Activated T-helper 17 cell treated with anti-CD3 and anti-CD28 coated beads, Interleukin-2, amount 50 U/mL, for 72 hours (primary cell): ENCODE results near the gene CLIC1. TPM values are rescaled to one million over a fixed set of nuclear protein-coding genes. Genes with fewer than 3 reads are reported as not detected.
A peak's percentile ranks its signal among the peaks of the same experiment; 100 is the strongest.

ENCODE experiments used
- ATAC-seq: fragments of 150-1000 bp; cut with Tn5 transposase; replicated peaks from 2 replicates; pipeline ENCODE4 v1.10.0; 2021; ENCODE audit warnings: mild to moderate bottlenecking, moderate library complexity
- H3K27ac Mint-ChIP-seq: one replicate; pipeline ENCODE4 v1.8.0; 2022; ENCODE audit warnings: mixed read lengths
- H3K27me3 Mint-ChIP-seq: one replicate; pipeline ENCODE4 v1.8.0; 2022; ENCODE audit warnings: mixed read lengths
- H3K36me3 Mint-ChIP-seq: one replicate; pipeline ENCODE4 v1.8.0; 2022; ENCODE audit warnings: low read depth, mild to moderate bottlenecking, mixed read lengths
- H3K4me1 Mint-ChIP-seq: one replicate; pipeline ENCODE4 v1.8.0; 2022; ENCODE audit warnings: mixed read lengths
- H3K4me3 Mint-ChIP-seq: one replicate; pipeline ENCODE4 v1.8.0; 2022; ENCODE audit warnings: mild to moderate bottlenecking, mixed read lengths
- H3K9me3 Mint-ChIP-seq: one replicate; pipeline ENCODE4 v1.8.0; 2022; ENCODE audit warnings: mixed read lengths
- total RNA-seq, 2 donors: library from RNA; stranded (reverse); gene quantifications; one replicate each; pipeline ENCODE4 v1.2.3, GENCODE V29; 2022

CLIC1 gene
- 100 to 1,000 TPM; 406 to 482 TPM for total RNA-seq

DNA sequence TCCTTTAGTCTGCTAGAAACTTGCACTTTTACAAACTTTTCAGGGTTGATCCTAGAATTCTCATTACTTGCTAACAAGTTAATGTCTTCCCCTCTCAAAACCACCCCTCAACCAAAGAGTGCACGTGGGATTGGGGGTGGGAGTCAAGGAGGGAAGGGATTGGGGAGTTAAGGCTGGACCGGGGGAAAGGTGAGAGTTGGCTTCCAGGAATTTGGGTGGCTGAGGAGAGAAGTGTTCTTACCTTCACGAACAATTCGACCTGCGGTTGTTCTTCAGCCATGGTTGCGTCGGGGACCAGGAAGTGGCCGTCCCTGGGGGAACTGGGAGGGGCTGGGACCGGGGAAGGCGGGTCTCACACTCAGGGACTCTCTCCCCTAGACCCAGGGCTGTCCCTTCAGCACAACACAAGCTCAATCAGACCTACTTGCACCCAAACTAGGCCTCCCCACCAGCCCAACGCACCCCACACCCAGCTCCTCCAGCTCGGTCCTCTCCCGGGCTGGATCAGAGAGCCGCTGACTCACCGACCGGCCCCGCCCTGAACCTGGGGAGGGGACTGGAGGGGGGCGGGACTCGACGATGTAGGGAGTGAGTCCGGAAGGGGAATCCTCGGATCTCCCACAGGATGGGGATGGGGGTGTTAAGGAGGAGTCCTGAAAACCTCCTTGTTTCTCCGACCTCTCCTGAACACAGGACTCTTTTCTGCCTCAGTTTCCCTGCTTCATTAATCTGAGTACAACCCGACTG, at the start of gene CLIC1:
Gene CLIC1, minus strand, starts transcription at position 510 of the 747 bp plus-strand sequence. Its CDS starts 230 bp downstream, at position 280.
- Mint-ChIP-seq H3K9me3 (no peaks in the 10 kb centered on the region), H3K4me3 (peak within 1 kb of the TSS; percentile 98), H3K27ac (peak within 1 kb of the TSS; percentile 94), H3K27me3 (no peaks in the 10 kb centered on the region), H3K36me3 (peaks cover 74% of the 10 kb centered on the region), H3K4me1 (peaks cover 39% of the 10 kb centered on the region)
- ATAC-seq = peak; percentile 59

DNA sequence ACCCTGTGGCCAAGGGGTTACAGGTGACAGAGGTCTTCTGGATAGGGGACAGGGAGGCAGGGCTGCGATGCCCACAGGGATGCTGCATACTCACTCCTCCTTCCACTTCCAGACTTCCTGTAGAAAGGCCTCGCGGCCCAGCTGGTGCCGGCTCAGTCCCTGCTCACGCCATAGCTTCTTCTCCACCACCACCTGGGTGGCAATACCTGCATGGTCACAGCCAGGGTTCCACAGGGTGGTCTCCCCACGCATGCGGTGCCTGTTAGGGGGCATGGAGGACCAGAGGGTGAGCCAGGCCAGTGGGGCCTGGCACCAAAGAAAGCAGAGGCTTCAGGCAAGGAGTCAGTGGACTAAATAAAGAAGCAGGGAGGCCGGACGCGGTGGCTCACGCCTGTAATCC, 49.1 kb upstream of the CLIC1 start:
- Mint-ChIP-seq H3K36me3 (peaks cover 75% of the 10 kb centered on the region), H3K4me3 (no peak overlapping the region), H3K27me3 (no peaks in the 10 kb centered on the region), H3K27ac (no peak overlapping the region), H3K4me1 (peaks cover 6% of the 10 kb centered on the region), H3K9me3 (no peaks in the 10 kb centered on the region)
- no peak for ATAC-seq

GRCh38 chr6:31784098-31784925, 48.0 kb upstream of the CLIC1 start:
- no peak overlapping the region for H3K4me3 Mint-ChIP-seq
- H3K9me3 Mint-ChIP-seq = no peaks in the 10 kb centered on the region
- H3K36me3 Mint-ChIP-seq = peaks cover 63% of the 10 kb centered on the region
- peak overlapping the region; percentile 61 for H3K27ac Mint-ChIP-seq
- no peaks in the 10 kb centered on the region for H3K27me3 Mint-ChIP-seq
- peaks cover 2% of the 10 kb centered on the region for H3K4me1 Mint-ChIP-seq
- ATAC-seq = no peak

DNA sequence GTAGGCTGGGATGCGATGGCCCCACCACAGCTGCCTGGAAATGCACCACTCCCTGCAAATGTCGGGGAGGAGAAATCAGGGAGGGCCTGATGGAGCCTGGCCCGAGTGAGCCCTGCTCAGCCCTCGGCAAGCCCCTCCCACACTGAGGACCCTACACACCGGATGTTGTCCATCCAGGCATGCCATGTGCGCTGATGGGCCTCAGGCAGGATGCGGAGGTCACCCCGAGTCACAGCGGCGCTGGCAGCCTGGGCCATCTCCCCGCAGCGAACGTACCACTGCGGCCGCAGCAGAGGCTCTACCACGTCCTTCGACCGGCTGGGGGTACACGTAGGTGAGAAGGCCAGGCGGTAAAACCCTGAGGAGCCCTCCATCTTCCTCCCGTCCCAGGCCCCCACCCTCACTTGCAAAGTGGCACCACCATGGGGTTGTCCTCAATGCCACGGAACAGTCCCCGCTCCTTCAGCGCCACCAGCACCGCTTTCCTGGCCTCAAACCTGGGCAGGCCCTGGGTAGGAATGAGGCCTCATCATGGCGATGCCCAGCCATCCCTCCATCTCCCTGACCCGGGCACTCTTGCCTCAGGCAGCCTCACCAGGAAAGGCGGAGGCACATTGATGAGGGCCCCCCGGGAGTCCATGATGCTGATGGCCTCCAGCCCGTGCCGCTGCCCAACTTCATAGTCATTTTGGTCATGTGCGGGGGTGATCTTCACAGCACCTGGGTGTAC, 46.0 kb upstream of the CLIC1 start:
- Mint-ChIP-seq H3K27ac (no peak overlapping the region), H3K27me3 (no peaks in the 10 kb centered on the region), H3K36me3 (peaks cover 61% of the 10 kb centered on the region), H3K4me3 (no peak overlapping the region), H3K9me3 (no peaks in the 10 kb centered on the region), H3K4me1 (peaks cover 3% of the 10 kb centered on the region)
- no peak for ATAC-seq

- no peaks in the 10 kb centered on the region for H3K9me3 Mint-ChIP-seq
- H3K4me1 Mint-ChIP-seq = peaks cover 7% of the 10 kb centered on the region
- no peak overlapping the region for H3K4me3 Mint-ChIP-seq
- H3K27me3 Mint-ChIP-seq = no peaks in the 10 kb centered on the region
- H3K36me3 Mint-ChIP-seq = peaks cover 60% of the 10 kb centered on the region
- ATAC-seq = no peak
- no peak overlapping the region for H3K27ac Mint-ChIP-seq
These were observed 45.2 kb upstream of the CLIC1 start for GRCh38 chr6:31781244-31782125.

GRCh38 chr6:31780507-31781243, 44.3 kb upstream of the CLIC1 start:
- Mint-ChIP-seq H3K9me3 (no peaks in the 10 kb centered on the region), H3K27ac (no peak overlapping the region), H3K27me3 (no peaks in the 10 kb centered on the region), H3K4me1 (peaks cover 11% of the 10 kb centered on the region), H3K4me3 (no peak overlapping the region), H3K36me3 (peaks cover 52% of the 10 kb centered on the region)
- no peak for ATAC-seq

- Mint-ChIP-seq H3K27ac (no peak overlapping the region), H3K4me1 (peaks cover 16% of the 10 kb centered on the region), H3K9me3 (no peaks in the 10 kb centered on the region), H3K27me3 (no peaks in the 10 kb centered on the region), H3K4me3 (no peak overlapping the region), H3K36me3 (peaks cover 45% of the 10 kb centered on the region)
- no peak for ATAC-seq
These were observed 43.6 kb upstream of the CLIC1 start for GRCh38 chr6:31779908-31780307.

- no peaks in the 10 kb centered on the region for H3K27me3 Mint-ChIP-seq
- H3K27ac Mint-ChIP-seq = no peak overlapping the region
- H3K4me3 Mint-ChIP-seq = no peak overlapping the region
- peaks cover 38% of the 10 kb centered on the region for H3K36me3 Mint-ChIP-seq
- no peaks in the 10 kb centered on the region for H3K9me3 Mint-ChIP-seq
- no peak for ATAC-seq
- peaks cover 16% of the 10 kb centered on the region for H3K4me1 Mint-ChIP-seq
These were observed 42.9 kb upstream of the CLIC1 start for GRCh38 chr6:31778999-31779885.

DNA sequence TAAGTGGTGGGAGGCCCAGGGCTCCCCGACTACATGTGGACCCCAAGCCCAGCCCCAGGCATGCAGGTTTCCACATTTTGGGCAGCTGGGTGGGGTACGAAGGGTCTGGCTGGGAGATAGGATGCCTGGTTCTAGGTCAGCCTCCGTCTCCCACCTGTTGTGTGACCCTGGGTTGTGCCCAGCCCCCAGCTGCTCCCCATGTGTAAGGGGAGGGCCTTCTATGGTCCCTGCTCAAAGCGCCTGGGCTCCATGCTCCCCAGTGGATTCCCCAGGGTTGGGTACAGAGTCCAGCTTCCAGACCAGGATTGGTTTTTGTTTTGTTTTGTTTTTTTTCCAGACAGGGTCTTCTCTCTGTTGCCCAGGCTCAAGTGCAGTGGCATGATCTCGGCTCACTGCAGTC, 41.9 kb upstream of the CLIC1 start:
- Mint-ChIP-seq H3K4me1 (peaks cover 16% of the 10 kb centered on the region), H3K27me3 (no peaks in the 10 kb centered on the region), H3K36me3 (peaks cover 33% of the 10 kb centered on the region), H3K4me3 (no peak overlapping the region), H3K9me3 (no peaks in the 10 kb centered on the region), H3K27ac (no peak overlapping the region)
- ATAC-seq = no peak

GRCh38 chr6:31777667-31778050, 41.3 kb upstream of the CLIC1 start:
- peak overlapping the region; percentile 82 for H3K27ac Mint-ChIP-seq
- peaks cover 27% of the 10 kb centered on the region for H3K36me3 Mint-ChIP-seq
- peaks cover 16% of the 10 kb centered on the region for H3K4me1 Mint-ChIP-seq
- no peaks in the 10 kb centered on the region for H3K9me3 Mint-ChIP-seq
- ATAC-seq = no peak
- H3K27me3 Mint-ChIP-seq = no peaks in the 10 kb centered on the region
- H3K4me3 Mint-ChIP-seq = peak overlapping the region; percentile 64

DNA sequence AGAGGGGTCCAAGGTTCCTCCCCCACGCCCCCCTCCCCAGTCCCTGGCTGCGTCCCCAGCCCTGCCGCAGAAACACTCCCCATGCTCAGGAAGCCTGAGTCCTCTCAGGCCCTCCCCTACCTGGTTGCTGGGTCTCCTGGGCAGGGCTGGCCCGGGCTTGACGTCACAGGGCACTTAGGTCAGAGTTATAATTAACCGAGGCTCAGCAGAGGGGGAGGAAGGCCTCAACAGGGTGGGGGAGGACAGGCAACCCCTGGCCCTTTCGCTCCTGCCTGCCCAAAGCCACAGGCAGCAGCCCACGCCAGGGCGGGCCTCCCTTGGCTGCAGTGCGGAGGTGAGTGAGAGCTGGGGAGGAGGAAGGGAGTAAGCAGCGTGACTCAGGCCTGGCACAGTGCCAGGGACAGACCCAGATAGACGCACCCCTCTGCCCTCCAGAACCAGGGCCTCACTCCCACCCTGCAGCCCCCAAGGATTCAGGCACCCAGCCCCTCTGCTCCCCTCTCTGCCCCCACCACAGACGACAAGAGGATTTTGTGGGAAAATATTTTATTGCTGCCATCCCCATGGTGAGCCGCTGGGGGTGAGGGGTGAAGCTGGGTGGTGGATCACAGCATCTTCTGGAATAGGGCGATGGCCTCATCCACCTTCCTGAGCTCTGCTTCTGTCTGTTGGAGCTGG, 40.8 kb upstream of the CLIC1 start, which contains the start of gene VWA7:
Gene VWA7, minus strand, starts transcription at position 340 of the 678 bp plus-strand sequence. CDS start 549 bp downstream, outside the sequence.
- peak; percentile 97 for ATAC-seq
- Mint-ChIP-seq H3K4me3 (peak within 1 kb of the TSS; percentile 64), H3K27ac (peak within 1 kb of the TSS; percentile 82)

DNA sequence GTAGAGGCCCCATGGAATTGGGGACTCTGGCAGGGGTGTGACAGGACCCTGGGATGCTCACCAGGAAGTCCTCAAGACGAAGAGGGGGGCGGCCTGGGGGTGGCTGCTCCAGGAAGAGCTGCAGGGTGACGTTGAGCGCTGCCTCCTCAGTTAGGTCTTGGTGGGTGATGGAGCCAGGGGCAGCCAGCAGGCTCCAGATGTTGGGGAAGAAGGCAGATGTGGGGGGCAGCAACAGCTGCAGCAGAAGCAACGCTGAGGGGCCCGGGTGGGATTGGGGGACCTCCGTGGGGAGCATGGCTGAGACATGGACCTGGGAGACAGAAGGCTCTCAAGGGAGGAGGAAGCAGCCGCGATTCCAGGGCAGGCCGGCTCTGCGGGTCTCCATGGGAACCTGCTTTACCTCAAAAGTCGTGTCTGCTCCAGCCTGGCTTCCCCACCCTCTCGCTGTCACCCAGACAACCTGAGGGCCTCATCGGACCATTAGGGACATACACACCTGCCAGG, 40.2 kb upstream of the CLIC1 start:
- Mint-ChIP-seq H3K27ac (peak overlapping the region; percentile 82), H3K9me3 (no peaks in the 10 kb centered on the region), H3K27me3 (no peaks in the 10 kb centered on the region), H3K36me3 (peaks cover 16% of the 10 kb centered on the region), H3K4me1 (peaks cover 16% of the 10 kb centered on the region), H3K4me3 (peak overlapping the region; percentile 64)
- no peak for ATAC-seq

More for the DNA sequence above, 40.8 kb upstream of the CLIC1 start, which contains the start of gene VWA7:
- H3K27me3 Mint-ChIP-seq = no peaks in the 10 kb centered on the region
- peaks cover 16% of the 10 kb centered on the region for H3K4me1 Mint-ChIP-seq
- no peaks in the 10 kb centered on the region for H3K9me3 Mint-ChIP-seq
- H3K36me3 Mint-ChIP-seq = peaks cover 22% of the 10 kb centered on the region
